Ramos (cell line): ENCODE results near the gene GCNA.
"Not testable (repeated sequence)": the region's sequence is repeated elsewhere in the genome, so short reads cannot be mapped to it uniquely, and the experiment has no call there.

Source experiments
- in situ Hi-C: fragments of 300-500 bp; cut with MboI; formaldehyde crosslinking; loops from one replicate; pipeline ENCODE4 v1.14.3; 2022; ENCODE audit warnings: low sequenced_read_pairs; ENCODE audit not compliant: unreplicated experiment

Gene GCNA

DNA sequence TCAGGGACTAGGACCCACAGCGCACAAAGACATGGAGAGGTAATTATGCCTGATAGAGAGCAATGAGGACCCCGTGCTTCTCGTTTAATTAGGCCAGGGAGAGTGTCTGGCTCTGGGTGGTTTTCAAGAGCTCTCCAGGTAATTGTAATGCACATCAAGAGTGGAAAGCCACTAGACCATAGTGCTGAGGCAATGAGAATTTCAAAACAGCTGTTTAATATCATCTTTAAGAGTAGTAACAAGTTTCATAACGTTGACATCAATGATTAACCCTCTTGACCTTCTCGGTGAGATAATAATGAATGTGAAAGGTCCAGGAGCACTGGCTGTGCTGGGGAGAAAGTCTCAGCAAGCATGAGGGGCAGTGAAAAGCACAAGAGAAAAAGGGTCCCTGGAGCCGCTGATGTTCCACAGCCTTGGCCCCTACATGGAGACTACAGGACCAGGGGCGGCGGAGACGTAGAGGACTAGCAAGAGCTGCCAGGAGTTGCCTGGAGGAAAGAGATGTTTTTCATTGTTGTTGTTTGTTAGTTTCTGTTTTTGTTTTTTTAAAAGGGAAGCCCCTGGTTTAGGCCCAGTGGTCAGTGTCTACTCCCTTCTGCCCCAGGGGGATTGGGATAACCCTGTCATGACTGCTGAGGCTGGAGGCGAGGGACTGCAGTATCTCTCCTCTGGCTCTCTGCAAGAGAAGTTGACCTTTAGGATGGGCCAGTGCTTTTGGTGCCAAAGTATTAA, 54.9 kb downstream of the GCNA start:
- in situ Hi-C loops: no loop called here

- in situ Hi-C loops: no loop called here
Measured at GRCh38 chrX:71634366-71634765, 56.1 kb downstream of the GCNA start.

DNA sequence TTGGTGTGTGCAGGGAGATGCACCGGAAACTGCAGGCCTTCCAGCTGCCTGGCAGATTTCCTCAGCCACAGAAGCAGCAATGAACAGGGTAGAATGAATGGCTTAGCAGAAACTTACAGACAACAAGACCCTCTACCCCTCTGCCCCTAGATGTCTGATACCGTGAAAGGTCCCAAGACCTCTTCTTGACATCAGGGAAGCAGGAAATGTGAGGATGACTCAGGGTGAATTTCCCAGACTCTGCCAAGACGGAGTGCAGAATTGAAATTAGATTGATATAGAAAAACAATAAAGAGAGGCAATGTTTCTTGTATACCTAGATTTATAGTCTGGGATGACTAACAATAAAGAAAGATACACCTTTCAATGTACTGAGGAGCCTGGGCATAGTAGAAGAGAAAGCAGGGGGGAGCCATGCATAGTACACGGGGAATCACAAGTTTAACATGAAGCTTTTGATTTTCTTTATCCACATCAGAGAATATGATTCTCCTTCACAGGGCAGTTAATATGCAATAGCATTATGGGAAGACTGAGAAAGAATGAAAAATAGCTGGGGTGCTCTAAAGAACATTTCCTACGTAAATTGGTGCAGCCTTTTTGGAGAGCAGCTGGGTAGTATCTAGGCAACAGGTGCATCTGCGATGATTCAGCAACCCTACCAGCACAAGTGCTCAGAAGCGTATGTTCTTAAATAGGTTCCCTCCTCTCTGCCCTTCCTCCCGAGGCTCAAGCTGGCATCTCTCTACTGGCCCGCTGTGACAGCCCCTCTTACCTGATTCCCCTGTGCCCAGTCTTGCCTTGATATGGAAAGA, 58.4 kb downstream of the GCNA start:
- in situ Hi-C loops: no loop called here

- in situ Hi-C loops: no loop called here
Measured at GRCh38 chrX:71637253-71637618, 59.0 kb downstream of the GCNA start.

DNA sequence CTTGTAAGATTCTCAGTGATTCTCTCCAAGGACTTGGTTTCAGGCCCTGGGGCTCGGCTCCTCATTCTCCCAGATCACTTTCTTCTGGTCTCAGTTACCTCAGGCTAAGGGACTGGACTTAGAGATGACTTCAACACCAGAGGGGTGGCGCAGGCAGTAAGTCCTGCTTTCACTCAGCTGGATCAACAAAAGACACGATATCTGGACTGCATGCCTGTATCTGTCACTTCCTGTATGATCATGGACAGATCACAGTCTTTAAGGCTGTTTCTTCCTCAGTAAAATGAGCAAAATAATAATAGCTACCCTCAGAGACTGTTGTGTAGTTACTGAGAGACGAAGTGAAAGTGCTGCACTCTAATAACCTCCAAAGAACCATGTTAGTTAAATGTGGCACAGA, 59.6 kb downstream of the GCNA start:
- in situ Hi-C loops: no loop called here

DNA sequence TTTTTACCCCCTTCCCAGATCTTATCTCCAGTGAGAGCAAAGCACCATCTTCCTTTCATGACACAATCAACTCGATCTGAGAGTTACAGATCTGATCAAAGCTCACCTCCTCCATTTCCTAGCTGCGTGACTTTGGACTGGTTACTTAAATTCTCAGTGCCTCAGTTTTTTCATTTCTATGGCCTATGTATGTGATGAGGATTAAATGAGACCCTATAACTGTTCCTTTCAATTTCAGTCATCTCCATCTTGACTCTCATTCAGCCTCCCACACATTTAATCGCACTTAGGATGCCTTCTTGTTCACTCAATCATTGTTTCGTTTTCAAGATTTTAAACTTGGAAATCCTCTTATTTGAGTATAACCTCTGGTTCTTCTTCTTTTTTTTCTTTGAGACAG, 60.2 kb downstream of the GCNA start:
- in situ Hi-C loops: no loop called here

- in situ Hi-C loops: no loop called here
Measured at GRCh38 chrX:71640002-71640401, 61.8 kb downstream of the GCNA start.

DNA sequence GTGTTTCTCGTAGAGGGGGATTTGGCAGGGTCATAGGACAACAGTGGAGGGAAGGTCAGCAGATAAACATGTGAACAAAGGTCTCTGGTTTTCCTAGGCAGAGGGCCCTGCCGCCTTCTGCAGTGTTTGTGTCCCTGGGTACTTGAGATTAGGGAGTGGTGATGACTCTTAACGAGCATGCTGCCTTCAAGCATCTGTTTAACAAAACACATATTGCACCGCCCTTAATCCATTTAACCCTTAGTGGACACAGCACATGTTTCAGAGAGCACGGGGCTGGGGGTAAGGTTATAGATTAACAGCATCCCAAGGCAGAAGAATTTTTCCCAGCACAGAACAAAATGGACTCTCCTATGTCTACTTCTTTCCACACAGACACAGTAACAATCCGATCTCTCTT, 66.2 kb downstream of the GCNA start:
- in situ Hi-C loops: not testable (repeated sequence)

DNA sequence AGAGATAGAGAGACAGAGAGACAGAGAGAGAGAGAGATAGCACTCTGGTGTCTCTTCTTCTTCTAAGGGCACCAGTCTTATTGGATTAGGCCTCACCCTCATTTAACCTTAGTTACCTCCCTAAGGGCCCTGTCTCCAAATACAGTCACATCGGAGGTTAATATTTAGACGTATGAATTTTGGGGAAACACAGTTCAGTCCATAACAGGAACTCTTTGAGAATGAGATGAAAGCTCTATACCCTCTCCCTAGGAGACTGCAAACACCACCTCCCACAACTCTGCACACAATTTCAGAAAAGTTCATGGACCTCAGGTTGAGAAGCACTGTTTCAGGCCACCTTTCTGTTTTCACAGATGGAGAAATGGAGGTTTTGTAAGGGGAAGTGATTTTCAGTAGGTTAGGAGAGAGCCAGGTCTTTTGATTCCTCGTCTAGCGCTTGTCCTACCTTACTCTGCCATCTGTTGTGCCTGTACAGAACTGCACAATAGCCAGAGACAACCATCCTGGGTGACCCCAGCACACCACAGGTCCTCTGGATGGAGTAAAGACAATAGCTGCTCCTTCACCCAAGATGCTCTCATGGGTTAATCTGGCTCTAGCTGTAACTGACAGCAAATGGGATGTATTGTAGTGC, 72.2 kb downstream of the GCNA start:
- in situ Hi-C loops: no loop called here

DNA sequence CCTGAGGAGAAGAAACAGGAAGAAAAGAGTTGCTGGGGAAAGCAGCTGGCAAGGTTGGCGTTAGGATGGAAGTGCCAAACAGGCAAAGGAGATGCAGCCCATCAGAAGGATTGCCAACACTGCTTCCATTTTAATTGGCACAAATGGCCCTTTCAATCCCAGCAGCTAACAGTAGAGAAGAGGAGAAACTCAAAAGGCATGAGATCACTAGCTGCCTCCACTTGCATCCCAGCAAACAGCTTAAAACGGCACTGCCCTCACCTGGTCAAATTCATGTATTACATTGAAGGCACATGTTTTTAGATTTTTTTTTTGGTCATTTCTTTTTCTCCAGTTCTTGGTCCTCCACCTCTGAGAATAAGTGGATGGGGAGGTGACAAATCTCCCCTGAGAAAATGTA, 74.2 kb downstream of the GCNA start:
- in situ Hi-C loops: no loop called here

- in situ Hi-C loops: no loop called here
Measured at GRCh38 chrX:71653344-71653743, 75.1 kb downstream of the GCNA start.

DNA sequence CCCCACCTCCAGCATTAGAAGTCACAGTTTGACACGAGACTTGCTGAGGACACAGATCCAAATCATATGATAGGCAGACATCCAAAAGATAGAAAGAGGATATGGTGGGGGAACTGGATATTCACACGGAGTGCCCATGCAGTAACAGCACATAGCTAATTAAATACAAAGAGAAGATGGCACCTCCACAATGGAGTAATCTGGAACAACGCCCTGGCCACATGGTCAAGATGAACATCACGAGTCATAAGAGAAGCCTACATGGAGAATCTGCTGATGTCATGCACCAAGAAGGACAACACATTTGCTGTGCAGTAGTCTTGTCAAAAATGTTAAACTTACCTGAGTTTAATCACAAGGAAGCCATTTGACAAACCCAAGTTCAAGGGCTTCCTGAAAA, 79.0 kb downstream of the GCNA start:
- in situ Hi-C loops: no loop called here

- in situ Hi-C loops: no loop called here
Measured at GRCh38 chrX:71659342-71659741, 81.1 kb downstream of the GCNA start.

DNA sequence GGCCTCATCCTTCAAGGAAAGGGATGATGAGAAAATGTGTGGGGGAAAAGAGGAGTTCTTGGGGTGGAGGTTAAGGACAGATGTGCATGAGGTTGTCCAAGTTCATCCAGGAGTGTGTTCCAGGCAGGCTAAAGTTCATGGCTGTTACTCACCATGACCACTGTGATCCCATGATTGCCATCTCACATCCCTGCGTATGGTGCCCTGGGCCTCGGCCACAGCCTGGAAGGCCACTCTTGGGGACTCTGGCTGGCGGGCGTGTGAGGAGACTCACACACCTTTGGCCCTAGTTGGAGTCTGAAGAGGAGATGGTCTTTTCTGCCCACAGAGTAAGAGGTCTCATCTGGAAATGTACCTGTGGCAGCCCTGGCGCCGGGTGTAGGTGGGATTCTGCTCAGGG, 81.7 kb downstream of the GCNA start:
- in situ Hi-C loops: no loop called here

DNA sequence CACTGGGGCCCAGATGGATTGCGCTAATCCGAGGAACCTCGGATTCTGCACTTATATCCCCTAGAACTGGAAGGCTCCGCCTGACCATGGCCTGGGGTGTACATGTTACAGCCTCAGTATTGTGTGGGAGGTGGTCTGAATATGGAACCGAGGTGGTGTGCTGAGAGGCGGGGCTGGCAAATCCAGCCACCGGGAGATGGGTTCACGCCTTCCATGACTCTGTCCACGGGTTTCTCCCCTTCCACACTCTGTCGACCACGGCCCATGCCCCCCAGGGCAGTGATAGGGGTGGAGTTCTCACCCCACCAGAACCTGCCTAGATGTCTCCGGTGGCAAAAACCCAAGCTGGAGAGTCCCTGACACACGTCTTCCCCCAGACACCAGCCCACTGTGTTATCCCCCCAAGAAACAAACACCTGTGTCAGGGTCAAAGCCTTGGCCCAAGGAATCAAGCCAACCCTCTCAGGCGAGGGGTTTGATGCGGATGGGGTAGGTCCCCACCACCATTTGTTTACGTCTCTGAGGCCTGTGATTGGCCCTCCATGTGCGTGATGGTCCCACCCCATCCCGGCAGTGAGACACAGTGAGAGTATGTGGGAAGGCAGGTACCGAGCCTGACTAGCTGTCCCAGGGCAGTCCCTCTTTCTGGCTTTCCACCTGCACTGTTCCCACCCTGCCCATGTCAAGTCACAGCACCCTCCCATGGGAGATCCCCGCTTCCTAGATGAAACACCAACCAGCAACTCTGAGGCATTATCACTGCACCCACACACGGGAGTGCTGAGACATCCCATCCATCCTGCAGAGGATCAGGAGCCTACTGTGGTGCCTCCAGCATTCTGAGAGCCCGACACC, 82.6 kb downstream of the GCNA start:
- in situ Hi-C loops: no loop called here

DNA sequence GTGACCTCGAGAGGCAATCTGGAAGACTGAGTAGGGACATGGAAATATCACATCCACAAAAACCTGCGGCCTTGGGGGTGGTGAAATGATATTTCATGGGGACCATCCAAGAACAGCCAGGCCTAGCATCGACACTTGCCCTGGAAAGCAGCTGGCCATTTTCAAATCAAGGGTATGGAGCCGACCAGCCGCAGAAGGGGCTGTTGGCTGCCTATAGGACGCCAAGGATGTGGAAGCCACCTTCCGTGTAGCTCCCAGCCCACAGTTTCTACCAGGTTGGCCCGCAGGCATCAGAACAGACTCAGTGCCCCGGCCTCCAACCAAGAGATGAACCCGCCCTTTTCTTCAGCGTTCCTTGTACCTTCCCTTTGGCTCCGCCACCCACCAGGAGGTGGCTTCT, 83.7 kb downstream of the GCNA start:
- in situ Hi-C loops: no loop called here

GRCh38 chrX:71662654-71663053, 84.4 kb downstream of the GCNA start:
- in situ Hi-C loops: not testable (repeated sequence)
